ENCODE data around the gene RFX1. TPM values are rescaled to one million over a fixed set of nuclear protein-coding genes. Genes with fewer than 3 reads are reported as not detected.

RFX1 gene
- total RNA-seq, 4 donors from 2014 or later = 2.7 to 7.2 (median 4.4) TPM

DNA sequence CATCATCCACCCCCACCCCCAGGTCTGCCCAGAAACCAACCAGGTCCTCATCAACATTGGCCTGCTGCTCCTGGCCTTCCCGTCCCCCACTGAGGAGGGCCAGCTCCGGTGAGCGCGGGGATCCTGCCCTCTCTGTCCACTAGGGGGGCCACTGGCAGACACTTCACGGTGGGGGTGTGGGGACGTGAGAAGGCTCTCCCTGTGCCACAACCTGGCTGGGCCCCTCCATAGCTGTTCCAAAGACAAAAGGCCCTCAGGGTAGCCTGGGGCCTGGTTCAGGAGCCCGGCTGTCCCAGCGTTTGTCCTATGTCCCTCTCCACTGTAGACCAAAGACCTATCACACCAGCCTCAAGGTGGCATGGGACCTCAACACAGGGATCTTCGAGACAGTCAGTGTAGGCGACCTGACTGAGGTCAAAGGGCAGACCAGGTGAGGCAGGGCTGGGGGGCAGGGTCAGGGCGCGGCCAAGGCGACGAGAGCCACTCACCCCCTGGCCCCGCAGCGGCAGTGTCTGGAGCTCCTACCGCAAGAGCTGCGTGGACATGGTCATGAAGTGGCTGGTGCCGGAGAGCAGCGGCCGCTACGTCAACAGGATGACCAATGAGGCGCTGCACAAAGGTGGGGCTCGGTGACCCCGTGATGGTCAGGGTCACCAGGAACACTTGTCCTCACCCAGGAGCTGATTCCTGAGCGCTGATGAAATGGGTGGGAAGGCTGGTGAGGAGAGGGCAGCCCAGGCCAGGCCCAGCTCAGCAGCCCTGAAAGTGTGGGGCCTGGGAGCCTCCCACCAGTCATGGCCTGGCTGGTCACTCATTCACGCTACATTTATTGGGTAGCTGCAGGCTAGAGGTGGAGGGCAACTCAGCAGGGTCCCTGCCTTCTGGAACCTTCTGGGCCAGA is 45.9 kb downstream of the RFX1 start:
- peaks cover 8 to 13% of the 10 kb centered on the region in 2 donors for H3K4me1 ChIP-seq
- TF ChIP-seq POLR2A (IDR thresholded peaks at IDR 0.05) = no peak
- TF ChIP-seq, protein P1, sequence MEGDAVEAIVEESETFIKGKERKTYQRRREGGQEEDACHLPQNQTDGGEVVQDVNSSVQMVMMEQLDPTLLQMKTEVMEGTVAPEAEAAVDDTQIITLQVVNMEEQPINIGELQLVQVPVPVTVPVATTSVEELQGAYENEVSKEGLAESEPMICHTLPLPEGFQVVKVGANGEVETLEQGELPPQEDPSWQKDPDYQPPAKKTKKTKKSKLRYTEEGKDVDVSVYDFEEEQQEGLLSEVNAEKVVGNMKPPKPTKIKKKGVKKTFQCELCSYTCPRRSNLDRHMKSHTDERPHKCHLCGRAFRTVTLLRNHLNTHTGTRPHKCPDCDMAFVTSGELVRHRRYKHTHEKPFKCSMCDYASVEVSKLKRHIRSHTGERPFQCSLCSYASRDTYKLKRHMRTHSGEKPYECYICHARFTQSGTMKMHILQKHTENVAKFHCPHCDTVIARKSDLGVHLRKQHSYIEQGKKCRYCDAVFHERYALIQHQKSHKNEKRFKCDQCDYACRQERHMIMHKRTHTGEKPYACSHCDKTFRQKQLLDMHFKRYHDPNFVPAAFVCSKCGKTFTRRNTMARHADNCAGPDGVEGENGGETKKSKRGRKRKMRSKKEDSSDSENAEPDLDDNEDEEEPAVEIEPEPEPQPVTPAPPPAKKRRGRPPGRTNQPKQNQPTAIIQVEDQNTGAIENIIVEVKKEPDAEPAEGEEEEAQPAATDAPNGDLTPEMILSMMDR (IDR thresholded peaks at IDR 0.05 in 4 of 5, conservative IDR thresholded peaks at IDR 0.05 in 1 of 5) = peak in 2 of 5 experiments; percentile 16 to 21
- peaks cover 0 to 69% of the 10 kb centered on the region in 2 donors for H3K36me3 ChIP-seq
- ATAC-seq (no peak), DNase-seq (no peak)
- intact Hi-C loops (cut with DNase I; ENCODE audit: low total_unique reads) (no loop called here), in situ Hi-C loops (cut with MboI; ENCODE audit: low sequenced_read_pairs in 4 of 4) (no loop called here)
- peak overlapping the region in 1 of 4 donors; percentile 31 for H3K27ac ChIP-seq
- no peak overlapping the region for H3K4me3 ChIP-seq
- no peaks in the 10 kb centered on the region for H3K9me3 ChIP-seq
- no peaks in the 10 kb centered on the region for H3K27me3 ChIP-seq

- H3K27ac ChIP-seq = no peak overlapping the region
- no peak overlapping the region for H3K4me3 ChIP-seq
- H3K4me1 ChIP-seq = peaks cover 8 to 13% of the 10 kb centered on the region in 2 donors
- peaks cover 0 to 65% of the 10 kb centered on the region in 2 donors for H3K36me3 ChIP-seq
- DNase-seq = no peak
- TF ChIP-seq, protein P1 (IDR thresholded peaks at IDR 0.05 in 4 of 5, conservative IDR thresholded peaks at IDR 0.05 in 1 of 5) = no peak
- TF ChIP-seq POLR2A (IDR thresholded peaks at IDR 0.05) = no peak
- intact Hi-C loops (cut with DNase I; ENCODE audit: low total_unique reads) (no loop called here), in situ Hi-C loops (cut with MboI; ENCODE audit: low sequenced_read_pairs in 4 of 4) (no loop called here)
- H3K9me3 ChIP-seq = no peaks in the 10 kb centered on the region
- H3K27me3 ChIP-seq = no peaks in the 10 kb centered on the region
- no peak for ATAC-seq
These were observed 46.8 kb downstream of the RFX1 start for GRCh38 chr19:13959141-13959961.

DNA sequence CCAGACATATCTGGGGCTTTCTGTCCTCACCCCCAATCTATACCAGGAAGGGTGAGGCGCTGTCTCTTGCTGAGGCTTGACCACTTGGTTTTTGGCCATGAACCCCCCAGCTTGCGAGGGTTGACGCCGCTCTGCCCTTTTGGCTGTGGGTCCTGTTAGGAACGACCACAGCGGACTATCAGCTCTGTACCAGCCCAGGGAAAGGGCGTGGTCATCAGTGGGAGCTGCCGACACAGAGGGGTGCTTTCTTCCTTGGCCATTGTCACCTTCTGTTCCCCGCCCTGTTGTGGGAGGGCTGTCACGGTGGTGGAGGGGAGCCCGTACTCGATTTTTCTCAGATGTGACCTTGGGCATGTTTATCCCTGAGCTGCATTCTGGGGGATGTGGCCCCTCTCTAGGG is 48.1 kb downstream of the RFX1 start:
- Histone ChIP-seq H3K27ac (peak overlapping the region in 3 of 4 donors; percentile 72 to 77 (median 77)), H3K9me3 (no peaks in the 10 kb centered on the region), H3K27me3 (no peaks in the 10 kb centered on the region), H3K4me1 (peaks cover 18 to 24% of the 10 kb centered on the region in 2 donors), H3K4me3 (no peak overlapping the region), H3K36me3 (peaks cover 0 to 65% of the 10 kb centered on the region in 2 donors)
- ATAC-seq (no peak), DNase-seq (no peak)
- intact Hi-C loops (cut with DNase I; ENCODE audit: low total_unique reads) = no loop called here
- TF ChIP-seq, protein P1 (IDR thresholded peaks at IDR 0.05 in 4 of 5, conservative IDR thresholded peaks at IDR 0.05 in 1 of 5) = no peak
- no peak for TF ChIP-seq POLR2A (IDR thresholded peaks at IDR 0.05)
- in situ Hi-C loops (cut with MboI; ENCODE audit: low sequenced_read_pairs in 4 of 4) = no loop called here

GRCh38 chr19:13957051-13957450 is 49.1 kb downstream of the RFX1 start:
- H3K9me3 ChIP-seq = no peaks in the 10 kb centered on the region
- ATAC-seq = peak; percentile 18 to 40
- peak; percentile 27 to 71 for DNase-seq
- in situ Hi-C loops (cut with MboI; ENCODE audit: low sequenced_read_pairs in 4 of 4) (no loop called here), intact Hi-C loops (cut with DNase I; ENCODE audit: low total_unique reads) (loop anchor here (1.0 kb wide), 1 partner anchor 30 kb away; no protein-coding TSS in a partner anchor)
- no peaks in the 10 kb centered on the region for H3K27me3 ChIP-seq
- H3K4me1 ChIP-seq = peaks cover 20 to 28% of the 10 kb centered on the region in 2 donors
- H3K36me3 ChIP-seq = peaks cover 0 to 61% of the 10 kb centered on the region in 2 donors
- TF ChIP-seq, protein P1 (IDR thresholded peaks at IDR 0.05 in 4 of 5, conservative IDR thresholded peaks at IDR 0.05 in 1 of 5) = no peak
- TF ChIP-seq POLR2A (IDR thresholded peaks at IDR 0.05) = no peak
- peak overlapping the region; percentile 44 to 77 (median 74) for H3K27ac ChIP-seq
- H3K4me3 ChIP-seq = no peak overlapping the region

Measured in gastrocnemius medialis (tissue), 4 donors.